Measurements from ENCODE around the gene TLL2.

The TLL2 gene

DNA sequence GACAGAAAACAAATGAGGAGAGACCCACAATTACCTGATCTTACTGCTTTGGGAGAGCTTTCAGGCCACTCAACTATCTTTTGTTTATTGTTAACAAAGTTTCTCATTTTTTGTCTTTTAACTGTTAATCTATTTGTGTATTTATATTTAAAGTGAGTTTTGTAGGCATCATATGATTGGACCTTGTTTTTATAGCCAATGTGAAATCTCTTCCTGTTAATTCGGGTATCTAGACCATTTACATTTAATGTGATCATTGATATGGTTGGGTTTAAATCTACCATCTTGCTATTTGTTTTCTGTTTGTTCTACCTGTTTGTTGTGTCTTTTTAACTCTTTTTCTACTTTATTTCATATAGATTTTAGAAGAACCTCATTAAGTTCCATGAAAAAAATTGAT lies 167.4 kb downstream of the TLL2 start:
- DNase-seq = no peak

DNA sequence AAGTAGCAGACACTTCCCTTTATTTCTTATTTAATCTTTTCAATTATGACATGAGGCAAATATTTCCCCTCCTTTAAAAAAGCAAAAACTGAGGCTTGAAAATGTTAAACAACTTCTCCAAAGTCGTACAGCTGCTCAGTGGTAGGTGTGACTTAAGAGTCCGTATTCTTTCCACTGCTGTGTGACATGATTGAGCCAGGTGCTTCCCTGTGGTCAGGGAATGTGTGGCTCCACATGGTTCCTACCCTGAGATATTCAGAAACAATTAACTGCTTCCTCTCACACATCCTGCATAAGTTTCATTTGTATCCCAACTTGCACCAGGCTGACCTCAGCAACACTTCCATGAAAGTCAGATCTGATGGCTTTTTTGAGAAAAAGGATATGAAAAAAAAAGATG lies 168.5 kb downstream of the TLL2 start:
- no peak for DNase-seq

DNA sequence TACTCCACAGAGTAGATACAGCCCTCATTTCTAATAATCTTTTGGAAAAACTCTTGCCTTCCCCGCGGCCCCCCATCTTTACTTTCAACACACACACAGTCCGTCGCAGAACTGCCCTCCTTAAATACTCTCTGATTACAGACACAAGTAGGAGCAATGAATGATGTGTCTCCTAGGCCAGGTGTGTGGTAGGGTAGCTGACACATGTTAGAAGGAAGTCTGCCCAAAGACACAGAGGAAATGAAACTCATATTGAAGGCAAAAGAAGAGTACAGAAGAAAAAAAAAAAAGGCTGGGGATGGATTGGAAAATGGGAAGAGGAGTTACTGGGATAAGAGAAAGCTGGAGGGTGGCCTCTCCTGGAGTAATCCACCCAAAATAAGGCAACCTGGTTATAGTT lies 169.5 kb downstream of the TLL2 start:
- no peak for DNase-seq

DNA sequence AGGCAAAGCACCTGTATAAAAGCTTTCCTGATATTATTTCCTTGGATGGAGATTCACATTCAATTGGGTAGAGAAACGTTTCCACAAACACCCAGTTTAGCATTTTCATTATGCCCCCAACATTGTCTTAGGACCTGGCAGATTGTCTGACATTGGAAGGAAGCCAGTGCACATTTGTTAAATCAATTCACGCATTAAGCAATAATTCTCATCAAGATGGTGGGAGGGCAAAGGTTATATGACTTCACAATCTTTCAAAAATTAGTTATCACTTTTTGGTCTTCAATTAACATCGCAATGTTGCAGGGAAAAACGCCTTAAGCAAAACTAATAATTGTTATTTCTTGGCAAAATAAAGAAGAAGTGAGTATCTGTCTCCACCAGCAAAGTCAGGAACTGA lies 171.3 kb downstream of the TLL2 start:
- DNase-seq = no peak

GRCh38 chr10:96341219-96342182 lies 172.2 kb downstream of the TLL2 start:
- DNase-seq = no peak

DNA sequence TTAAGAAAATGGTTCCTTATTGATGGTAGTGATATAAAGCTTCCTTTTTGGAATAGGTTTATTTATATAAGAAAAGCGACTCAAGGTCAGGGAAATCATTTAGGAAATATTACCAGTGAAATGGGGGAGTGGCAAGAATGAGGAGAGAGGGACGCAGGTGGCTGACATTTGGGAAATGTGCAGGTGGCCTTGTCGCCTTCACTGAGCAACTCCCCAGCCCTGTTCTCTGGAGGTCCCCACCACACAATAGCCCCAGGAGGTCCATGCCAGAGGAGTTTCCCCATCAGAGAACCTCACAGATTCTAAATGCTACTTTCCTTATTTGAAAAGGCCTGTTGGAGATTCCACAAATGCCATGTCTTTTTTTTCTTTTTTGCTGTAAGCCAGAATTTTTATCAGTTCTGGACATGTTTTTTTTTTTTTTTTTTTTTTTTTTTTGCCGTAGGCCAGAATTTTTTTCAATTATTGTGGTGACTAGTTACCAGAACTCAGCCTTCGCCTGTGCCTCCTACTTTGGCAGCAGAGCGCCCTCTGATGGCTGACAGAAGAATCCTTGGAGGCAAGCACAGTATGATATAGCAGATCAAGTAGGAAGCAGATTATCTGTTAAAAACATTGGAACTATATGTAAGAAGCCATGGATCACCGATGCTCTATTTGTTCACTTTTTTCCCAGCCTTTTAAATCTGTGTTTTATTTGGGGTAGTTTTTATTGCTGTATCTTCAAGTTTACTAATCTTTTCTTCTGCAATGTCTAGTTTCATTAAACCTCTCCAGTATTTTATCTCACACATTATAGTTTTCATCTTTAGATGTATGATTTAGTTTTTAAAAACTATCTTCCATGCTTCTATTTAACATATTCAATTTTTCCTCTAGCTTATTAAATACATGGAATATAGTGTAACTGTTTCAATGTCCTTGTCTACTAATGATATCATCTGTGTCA lies 173.5 kb downstream of the TLL2 start:
- DNase-seq = no peak

DNA sequence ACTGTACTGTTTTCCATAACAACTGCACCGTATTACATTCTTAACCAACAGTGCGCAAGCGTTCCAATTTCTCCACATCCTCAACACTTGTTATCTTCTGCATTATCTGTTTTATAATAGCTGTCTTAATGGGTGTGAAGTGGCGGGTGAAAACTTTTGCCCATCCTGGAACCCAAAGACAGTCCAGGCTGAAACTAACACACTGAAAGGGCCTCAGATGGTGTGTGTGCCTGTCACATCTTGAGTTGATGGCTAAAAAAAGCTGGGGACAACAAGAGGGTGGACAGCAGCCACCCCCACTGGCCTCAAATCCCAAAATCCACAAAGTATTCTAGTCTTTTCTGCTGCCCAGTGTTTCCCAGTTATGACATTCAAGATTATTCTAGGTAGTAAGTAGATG lies 174.3 kb downstream of the TLL2 start:
- DNase-seq = no peak

- DNase-seq = no peak
These were observed 175.3 kb downstream of the TLL2 start for GRCh38 chr10:96338279-96338925.

DNA sequence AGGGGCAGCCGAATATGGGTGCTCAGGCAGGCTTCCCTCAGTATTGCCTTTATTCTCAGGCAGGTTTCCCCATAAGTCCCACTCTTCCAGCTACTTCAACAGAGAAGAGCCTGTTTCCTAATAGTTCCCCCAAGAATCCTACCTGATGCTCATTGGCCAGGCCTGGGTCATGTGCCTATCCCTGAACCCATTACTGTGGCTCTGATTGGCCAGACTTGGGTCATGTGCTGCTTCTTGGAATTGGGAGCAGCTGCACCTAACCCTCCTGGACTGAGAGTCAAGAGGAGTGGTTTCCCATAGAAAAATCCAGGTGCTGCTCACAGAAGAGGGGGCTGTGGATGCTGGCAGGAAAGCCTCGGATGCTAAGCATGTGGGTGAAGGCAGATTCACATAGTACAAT lies 176.6 kb downstream of the TLL2 start:
- no peak for DNase-seq

GRCh38 chr10:96334616-96335526 lies 178.9 kb downstream of the TLL2 start:
- DNase-seq = no peak

DNA sequence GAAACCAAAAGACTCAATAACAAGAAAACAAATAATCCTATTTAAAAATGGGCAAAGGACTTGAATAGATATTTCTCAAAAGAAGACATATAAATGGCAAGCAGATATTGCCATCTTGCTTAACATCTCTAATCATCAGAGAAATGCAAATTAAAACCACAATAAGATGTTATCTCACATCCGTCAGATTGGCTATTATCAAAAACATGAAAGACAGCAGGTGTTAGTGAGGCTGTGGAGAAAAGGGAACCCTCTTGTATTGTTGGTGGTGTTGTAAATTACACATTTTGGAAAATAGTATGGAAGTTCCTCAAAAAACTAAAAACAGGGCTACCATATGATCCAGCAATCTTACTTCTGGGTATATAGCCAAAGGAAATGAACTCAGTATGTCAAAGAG lies 180.6 kb downstream of the TLL2 start:
- no peak for DNase-seq

DNA sequence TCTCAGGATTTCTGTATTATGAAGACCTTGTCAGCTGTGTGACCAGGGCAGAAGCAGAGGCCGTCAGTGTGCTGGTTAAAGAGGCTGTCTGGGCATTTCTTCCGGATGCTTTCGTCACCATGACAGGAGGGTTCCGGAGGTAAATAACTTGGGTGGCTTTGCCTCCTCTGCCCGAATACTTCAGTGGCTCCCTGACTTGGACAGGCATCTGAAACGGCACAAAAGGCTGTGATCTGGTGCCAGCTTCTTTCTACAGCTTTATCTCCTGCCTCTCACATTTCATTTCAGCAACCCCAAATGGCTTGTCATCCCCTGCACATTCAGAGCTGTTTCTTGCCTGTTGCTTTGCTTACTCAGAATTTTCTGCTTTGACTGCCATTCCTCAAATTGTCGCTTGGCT lies 186.3 kb downstream of the TLL2 start:
- no peak for DNase-seq

- no peak for DNase-seq
These were observed 187.9 kb downstream of the TLL2 start for GRCh38 chr10:96325719-96326373.

- no peak for DNase-seq
These were observed 189.3 kb downstream of the TLL2 start for GRCh38 chr10:96324447-96324846.

DNA sequence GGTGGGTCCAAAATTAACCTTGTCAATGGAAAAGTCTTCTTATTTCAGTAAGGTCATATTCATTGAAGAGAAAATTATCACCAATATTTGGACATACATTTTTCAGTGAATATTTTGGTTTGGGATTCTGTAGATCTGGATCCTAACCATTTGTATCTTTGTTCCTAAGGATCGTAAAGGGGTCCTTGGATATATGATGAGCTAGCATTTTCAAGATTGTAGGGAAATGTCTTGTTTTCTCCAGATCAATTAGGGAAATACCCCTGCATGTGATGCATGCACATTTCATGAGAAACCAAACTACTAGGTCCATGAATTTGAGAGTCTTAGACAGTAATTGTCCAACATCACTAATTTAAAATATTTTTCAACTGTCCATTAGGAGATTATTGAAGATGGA lies 191.5 kb downstream of the TLL2 start:
- DNase-seq = no peak

DNA sequence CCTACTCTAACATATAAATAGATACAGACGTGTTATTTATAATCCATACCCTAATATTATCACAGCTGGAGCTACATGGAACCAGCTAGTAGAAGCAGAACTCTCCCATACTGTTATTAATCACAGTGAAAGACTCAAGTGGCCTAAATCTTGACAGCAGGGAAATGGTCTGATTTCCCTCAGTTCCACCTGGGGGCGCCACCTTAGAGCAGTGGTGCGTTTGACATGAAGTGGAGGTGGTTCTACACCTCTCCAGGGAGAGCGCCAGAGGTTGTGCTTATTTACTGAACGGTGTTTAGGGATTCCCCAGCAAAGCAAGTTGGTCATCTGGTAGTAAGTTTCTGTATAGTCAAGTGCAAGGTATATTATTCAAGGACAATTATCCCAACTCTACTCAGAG lies 191.9 kb downstream of the TLL2 start:
- DNase-seq = no peak

- no peak for DNase-seq
These were observed 193.8 kb downstream of the TLL2 start for GRCh38 chr10:96319754-96320474.

- no peak for DNase-seq
These were observed 196.5 kb downstream of the TLL2 start for GRCh38 chr10:96317067-96317833.
